CMK (cell line): Measurements from ENCODE around the gene TMEM135.
"Not testable (repeated sequence)": the region's sequence is repeated elsewhere in the genome, so short reads cannot be mapped to it uniquely, and the experiment has no call there.

Experiments
- DNase-seq: peaks from one replicate; pipeline ENCODE4 v3.0.0-alpha.2; 2010; ENCODE audit warnings: low read depth

The TMEM135 gene

GRCh38 chr11:87258171-87258833 is 220.6 kb downstream of the TMEM135 start:
- no peak for DNase-seq

DNA sequence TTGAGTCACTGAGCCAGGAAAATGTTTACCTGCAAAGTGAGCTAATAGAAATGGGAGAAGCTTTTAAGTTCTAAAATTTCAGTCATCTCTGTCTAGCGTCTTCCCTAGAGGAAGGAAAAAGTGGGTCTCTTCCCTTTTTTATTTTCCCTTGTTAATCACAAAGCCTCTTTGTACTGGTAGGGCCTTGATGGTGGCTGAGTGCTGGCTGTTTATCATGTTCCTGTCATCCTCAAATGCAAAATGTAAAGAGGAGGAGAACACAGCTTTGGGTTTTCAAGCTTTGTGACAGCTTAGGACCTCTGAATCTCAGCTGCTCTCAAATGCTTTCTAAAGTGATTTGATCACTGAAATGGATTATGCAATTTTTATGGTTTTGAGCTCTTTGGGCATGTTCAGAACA is 222.0 kb downstream of the TMEM135 start:
- DNase-seq: no peak

DNA sequence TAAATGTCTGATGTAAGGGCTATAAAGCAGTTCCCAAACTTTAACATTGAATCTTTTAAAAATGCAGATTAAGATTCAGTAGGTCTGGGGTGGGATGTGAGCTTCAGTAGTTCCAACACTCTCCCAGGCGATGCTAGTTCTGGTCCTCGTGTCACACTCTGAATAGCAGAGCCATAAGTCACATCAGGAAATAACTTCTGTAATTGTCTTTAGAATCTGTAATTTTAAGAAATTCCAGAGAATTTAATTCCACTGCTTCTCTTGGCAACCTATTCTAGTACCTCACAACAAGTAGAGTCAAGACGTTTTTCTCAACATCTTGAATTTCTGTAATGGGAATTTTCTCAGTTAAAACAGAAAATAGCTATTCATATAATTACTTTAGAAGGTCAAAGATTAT is 223.1 kb downstream of the TMEM135 start:
- DNase-seq: no peak

- DNase-seq: no peak
These were observed 225.6 kb downstream of the TMEM135 start for GRCh38 chr11:87263264-87263838.

GRCh38 chr11:87263979-87264378 is 226.2 kb downstream of the TMEM135 start:
- DNase-seq: no peak

DNA sequence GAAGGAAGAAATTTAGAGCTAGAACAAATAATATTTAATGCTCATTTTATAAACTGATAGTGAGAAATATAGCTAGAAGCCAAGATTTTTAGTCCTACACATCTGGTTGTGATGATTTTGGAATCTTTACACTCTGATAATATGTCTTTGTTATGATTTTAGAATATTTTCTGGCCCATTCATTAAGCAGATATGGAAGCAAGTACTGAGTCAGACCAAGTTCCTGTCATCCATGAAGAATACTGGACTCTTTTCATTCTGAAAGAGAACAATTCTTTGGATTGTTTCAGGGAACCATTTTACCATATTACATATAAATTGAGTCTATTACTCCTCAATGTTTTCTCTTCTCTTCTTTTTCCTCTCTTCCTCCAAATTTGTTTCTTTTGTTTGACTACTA is 227.4 kb downstream of the TMEM135 start:
- no peak for DNase-seq

- DNase-seq: no peak
These were observed 228.2 kb downstream of the TMEM135 start for GRCh38 chr11:87265979-87266378.

- no peak for DNase-seq
These were observed 229.0 kb downstream of the TMEM135 start for GRCh38 chr11:87266751-87267150.

DNA sequence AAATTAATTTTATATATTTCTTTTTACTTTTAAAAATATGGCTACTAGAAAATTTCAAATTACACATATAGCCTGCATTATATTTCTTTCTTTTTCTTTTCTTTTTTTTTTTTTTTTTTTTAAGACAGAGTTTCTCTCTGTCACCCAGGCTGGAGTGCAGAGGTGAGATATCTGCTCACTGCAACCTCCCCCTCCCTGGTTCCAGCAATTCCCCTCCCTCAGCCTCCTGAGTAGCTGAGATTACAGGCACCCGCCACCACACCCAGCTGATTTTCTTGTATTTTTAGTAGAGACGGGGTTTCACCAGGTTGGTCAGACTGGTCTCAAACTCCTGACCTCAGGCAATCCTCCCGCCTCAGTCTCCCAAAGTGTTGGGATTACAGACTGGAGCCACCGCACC is 234.2 kb downstream of the TMEM135 start:
- DNase-seq: not testable (repeated sequence)

- DNase-seq: no peak
These were observed 237.4 kb downstream of the TMEM135 start for GRCh38 chr11:87275176-87275575.

GRCh38 chr11:87280143-87280542 is 242.4 kb downstream of the TMEM135 start:
- no peak for DNase-seq

DNA sequence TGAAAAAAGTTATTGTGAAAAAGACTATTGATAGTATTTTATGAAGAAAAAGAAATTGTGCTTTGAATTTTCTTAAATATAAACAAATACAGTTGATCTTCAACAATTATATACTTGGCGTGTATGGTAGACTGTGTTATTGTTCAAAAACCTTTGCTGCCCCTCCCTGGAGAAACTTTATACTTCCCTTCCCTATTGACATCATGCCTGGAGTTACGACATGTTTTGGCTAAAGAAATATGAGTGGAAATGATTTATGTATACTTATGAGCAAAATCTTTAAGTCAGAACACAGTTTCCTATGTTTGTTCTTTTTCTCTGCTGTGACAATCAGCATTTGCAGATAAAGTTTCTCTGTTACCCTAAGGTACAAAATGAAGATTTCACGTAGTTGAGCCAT is 243.8 kb downstream of the TMEM135 start:
- no peak for DNase-seq

GRCh38 chr11:87284306-87284705 is 246.6 kb downstream of the TMEM135 start:
- no peak for DNase-seq

- DNase-seq: not testable (repeated sequence)
These were observed 247.9 kb downstream of the TMEM135 start for GRCh38 chr11:87285674-87286073.

- no peak for DNase-seq
These were observed 248.6 kb downstream of the TMEM135 start for GRCh38 chr11:87286338-87286737.

GRCh38 chr11:87290304-87290922 is 252.7 kb downstream of the TMEM135 start:
- peak; percentile 29 for DNase-seq

- DNase-seq: no peak
These were observed 254.9 kb downstream of the TMEM135 start for GRCh38 chr11:87292598-87292997.

DNA sequence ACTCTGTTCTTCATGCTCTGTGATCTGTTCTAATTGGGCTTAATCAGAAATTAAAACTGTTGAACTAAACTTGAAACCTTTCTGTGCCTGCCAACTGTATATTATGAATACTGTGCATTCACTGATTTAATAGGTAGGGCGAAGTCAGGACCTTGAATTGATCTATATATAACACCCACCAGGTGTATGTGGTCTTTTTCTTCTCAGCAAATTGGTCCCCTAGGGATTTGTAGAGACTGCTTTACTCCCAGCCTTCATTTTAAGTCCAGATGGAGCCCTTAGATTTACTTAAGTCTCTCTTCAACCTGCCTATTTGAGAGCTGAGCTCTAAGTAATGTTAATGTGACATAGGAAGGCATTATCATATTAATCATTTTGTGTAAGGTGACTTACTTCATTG is 257.5 kb downstream of the TMEM135 start:
- DNase-seq: no peak

DNA sequence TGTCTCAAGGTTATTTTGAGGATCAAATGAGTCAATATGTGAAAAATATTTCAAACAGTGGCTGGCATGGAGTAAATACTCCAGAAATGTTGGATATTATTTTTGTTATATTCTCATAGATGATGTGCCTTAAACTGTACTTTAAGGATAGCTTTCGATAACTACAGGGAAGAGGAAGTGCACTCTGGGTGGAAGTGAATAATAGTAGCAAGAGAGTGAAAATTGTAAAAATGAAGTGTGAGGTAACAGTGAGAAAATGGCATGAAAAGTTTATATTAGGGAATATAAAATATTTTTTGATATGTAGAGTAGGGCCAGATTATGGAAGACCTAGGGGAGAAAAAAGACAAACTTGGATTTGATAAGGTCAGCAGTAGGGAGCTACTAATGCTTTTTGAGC is 258.9 kb downstream of the TMEM135 start:
- no peak for DNase-seq

DNA sequence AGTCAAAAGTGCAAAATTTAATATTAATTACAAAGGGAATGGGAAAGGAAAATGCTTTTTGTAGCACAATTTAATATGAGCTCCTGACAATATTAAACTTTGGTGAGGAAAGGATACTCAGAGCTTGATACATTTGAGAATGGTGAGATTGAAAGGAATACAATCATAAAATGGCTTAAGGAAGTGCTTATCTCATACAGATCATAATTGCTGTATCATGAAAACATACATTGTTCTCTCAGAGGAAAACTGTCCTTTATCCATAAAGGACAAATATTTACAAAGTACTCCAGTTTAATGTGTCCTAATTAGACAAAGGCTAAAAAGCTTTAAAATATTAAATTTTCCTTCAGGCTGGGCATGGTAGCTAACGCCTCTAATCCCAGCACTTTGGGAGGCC is 260.4 kb downstream of the TMEM135 start:
- no peak for DNase-seq

DNA sequence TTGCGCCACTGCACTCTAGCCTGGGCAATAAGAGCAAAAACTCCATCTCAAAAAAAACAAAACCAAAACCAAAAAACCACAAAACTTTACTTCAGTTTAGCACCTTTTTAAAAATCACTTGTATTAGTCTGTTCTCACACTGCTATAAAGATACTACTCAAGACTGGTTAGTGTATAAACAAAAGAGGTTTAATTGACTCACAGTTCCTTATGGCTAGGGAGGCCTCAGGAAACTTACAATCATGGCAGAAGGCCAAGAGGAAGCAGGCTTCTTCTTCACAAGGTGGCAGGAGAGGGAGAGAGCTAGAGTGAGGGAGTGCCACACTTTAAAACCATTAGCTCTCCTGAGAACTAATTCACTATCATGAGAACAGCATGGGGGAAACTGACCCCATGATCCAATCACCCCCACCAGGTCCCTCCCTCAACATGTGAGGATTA is 261.3 kb downstream of the TMEM135 start:
- no peak for DNase-seq

- DNase-seq: no peak
These were observed 263.1 kb downstream of the TMEM135 start for GRCh38 chr11:87300640-87301380.
